Measurements from ENCODE around the gene CENPM. TPM values are rescaled to one million over a fixed set of nuclear protein-coding genes. Genes with fewer than 3 reads are reported as not detected.
A peak's percentile ranks its signal among the peaks of the same experiment; 100 is the strongest.

Gene CENPM
- total and polyA plus RNA-seq, 9 of the 15 experiments (the other 6 are each of a cell fraction or from before 2014, with no cell fraction given), result 11.3 to 67.7 (median 32.3) TPM

DNA sequence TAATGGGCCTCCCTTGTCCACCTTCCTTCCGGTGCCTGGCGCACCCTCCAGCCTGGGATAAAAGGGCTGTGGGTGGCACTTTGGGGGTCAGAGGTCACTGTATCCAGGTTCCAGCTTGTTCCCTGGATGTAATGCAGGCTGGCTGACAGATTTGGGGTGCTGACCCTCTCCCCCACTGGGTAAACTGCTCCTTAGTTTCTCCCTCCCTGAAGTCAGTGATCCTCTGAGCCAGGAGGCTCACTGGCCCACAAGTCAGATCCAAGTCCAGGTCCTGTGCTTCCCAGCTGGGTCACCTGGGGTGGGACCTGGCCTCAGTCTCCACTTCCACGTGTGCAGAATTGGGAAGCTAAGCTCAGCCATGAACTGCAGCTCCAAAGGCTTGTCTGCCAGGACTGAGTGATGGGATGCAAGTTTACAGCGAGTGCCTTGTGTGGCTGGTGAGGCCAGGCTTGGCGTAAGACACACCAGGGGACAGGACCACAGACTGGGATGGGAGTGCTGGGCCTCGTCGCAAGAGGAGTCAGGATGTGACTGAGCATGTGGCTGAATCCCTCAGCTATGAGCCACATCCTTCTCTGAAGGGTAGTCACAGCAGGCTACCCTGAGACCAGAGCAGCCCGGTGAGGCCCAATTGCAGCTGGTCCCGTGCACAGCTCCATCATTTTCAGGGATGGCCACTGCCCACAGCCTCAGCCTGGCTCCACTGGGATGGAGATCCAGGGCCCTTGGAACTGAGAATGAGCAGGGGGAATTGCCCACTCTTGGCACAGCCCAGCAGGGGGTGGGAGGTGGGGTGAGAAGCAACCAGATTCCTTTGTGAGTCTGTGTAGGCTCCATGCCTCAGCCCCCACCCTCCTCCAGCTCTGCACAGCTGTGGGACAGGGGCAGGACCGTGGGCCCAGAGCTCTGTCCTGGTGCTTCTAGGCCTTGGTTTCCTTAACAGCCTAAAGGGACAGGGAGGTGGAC, 39.2 kb downstream of the CENPM start:
- no peak for DNase-seq (ENCODE audit: extremely low read depth in 1 of 4, low spot score in 3 of 4)
- no peak overlapping the region for H3K4me3 ChIP-seq
- CTCF ChIA-PET (ENCODE audit: low intra/inter-chr PET ratio), result no interaction called here
- ATAC-seq, result peak; percentile 31
- intact Hi-C loops (cut with micrococcal nuclease), result no loop called here
- no peaks in the 10 kb centered on the region for H3K9me3 ChIP-seq (replicated peaks; ENCODE audit: control insufficient read depth, insufficient read depth, low read depth, low read length)
- peaks cover 10% of the 10 kb centered on the region; the same call in 1 of the 2 replicates for H4K20me1 ChIP-seq (replicated peaks; ENCODE audit: control insufficient read depth, insufficient read depth, low read length)
- no TSS peak for BruUV-seq (replicated peaks)
- H3K4me1 ChIP-seq (replicated peaks in 1 of 2; ENCODE audit: control insufficient read depth in 2 of 2, insufficient read depth in 2 of 2, low read length in 2 of 2), result peaks cover 0 to 14% of the 10 kb centered on the region in 2 experiments; a peak in 2 of 5 replicates
- no peaks in the 10 kb centered on the region for H3K27me3 ChIP-seq (ENCODE audit: control insufficient read depth in 2 of 2, insufficient read depth in 2 of 2, low read length in 2 of 2)
- POLR2A ChIA-PET, result interaction anchor here (0.5 to 1.5 kb wide), 6 partner anchors 13 to 315 kb away, joined by 3 to 5 read pairs (median 3); no protein-coding TSS in a partner anchor
- H3K36me3 ChIP-seq (ENCODE audit: control insufficient read depth, insufficient read depth, low read length), result peaks cover 40% of the 10 kb centered on the region; the same call in 2 of the 3 replicates
- no peak for FAIRE-seq
- H3K79me2 ChIP-seq (ENCODE audit: control insufficient read depth, insufficient read depth, low read length), result no peaks in the 10 kb centered on the region
- 66% methylated on average over 6 of the region's 10 CpGs for WGBS (ENCODE audit: insufficient coverage, low coverage, missing lambda C conversion rate)
- in situ Hi-C loops (cut with MboI), result no loop called here
- H3K9ac ChIP-seq (ENCODE audit: insufficient read depth in 1 of 2, low read depth in 2 of 2, low read length in 2 of 2), result peak overlapping the region in 1 of 2 experiments; percentile 40; a peak in 2 of 4 replicates
- no peaks in the 10 kb centered on the region for H3K9me1 ChIP-seq (ENCODE audit: control insufficient read depth, insufficient read depth, low read length)
- H2AFZ ChIP-seq (ENCODE audit: low read depth, low read length), result no peak overlapping the region
- H3K27ac ChIP-seq (ENCODE audit: extremely low read depth, low read depth, low read length), result no peak overlapping the region
- no peak overlapping the region for H3K4me2 ChIP-seq (ENCODE audit: insufficient read depth, low read length)
- TF ChIP-seq, protein P1, sequence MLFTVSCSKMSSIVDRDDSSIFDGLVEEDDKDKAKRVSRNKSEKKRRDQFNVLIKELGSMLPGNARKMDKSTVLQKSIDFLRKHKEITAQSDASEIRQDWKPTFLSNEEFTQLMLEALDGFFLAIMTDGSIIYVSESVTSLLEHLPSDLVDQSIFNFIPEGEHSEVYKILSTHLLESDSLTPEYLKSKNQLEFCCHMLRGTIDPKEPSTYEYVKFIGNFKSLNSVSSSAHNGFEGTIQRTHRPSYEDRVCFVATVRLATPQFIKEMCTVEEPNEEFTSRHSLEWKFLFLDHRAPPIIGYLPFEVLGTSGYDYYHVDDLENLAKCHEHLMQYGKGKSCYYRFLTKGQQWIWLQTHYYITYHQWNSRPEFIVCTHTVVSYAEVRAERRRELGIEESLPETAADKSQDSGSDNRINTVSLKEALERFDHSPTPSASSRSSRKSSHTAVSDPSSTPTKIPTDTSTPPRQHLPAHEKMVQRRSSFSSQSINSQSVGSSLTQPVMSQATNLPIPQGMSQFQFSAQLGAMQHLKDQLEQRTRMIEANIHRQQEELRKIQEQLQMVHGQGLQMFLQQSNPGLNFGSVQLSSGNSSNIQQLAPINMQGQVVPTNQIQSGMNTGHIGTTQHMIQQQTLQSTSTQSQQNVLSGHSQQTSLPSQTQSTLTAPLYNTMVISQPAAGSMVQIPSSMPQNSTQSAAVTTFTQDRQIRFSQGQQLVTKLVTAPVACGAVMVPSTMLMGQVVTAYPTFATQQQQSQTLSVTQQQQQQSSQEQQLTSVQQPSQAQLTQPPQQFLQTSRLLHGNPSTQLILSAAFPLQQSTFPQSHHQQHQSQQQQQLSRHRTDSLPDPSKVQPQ (CRISPR knock-in tag; IDR thresholded peaks at IDR 0.05; ENCODE audit: borderline replicate concordance), result no peak
- TF ChIP-seq SOX6 (IDR thresholded peaks at IDR 0.05) (no peak), POLR2G (IDR thresholded peaks at IDR 0.05; ENCODE audit: low read depth, low read length) (0 out of 2 replicates have a peak, but pooled peaks have one; percentile 49), PCBP1 (IDR thresholded peaks at IDR 0.05; ENCODE audit: low read depth, low read length, poor library complexity, severe bottlenecking) (no peak), KAT7 (CRISPR knock-in tag; IDR thresholded peaks at IDR 0.05; ENCODE audit: borderline replicate concordance) (no peak), MTA2 (IDR thresholded peaks at IDR 0.05; ENCODE audit: low read depth) (no peak), SUPT5H (IDR thresholded peaks at IDR 0.05) (peak; percentile 37; the same call in 1 of the 2 replicates), SMAD1 (IDR thresholded peaks at IDR 0.05; ENCODE audit: low read depth, low read length, partially characterized antibody) (no peak), RBM22 (IDR thresholded peaks at IDR 0.05; ENCODE audit: low read depth, low read length, poor library complexity, severe bottlenecking) (peak; percentile 4), TCF3 (CRISPR knock-in tag; IDR thresholded peaks at IDR 0.05) (no peak), POLR2AphosphoS2 (IDR thresholded peaks at IDR 0.05; ENCODE audit: low read length) (peak; percentile 63), YY1 (IDR thresholded peaks at IDR 0.05; ENCODE audit: borderline replicate concordance in 1 of 3, control insufficient read depth in 1 of 3, extremely low read depth in 1 of 3, insufficient read depth in 3 of 3, insufficient read length in 1 of 3, insufficient replicate concordance in 2 of 3, low read depth in 1 of 3, low read length in 2 of 3) (no peak), ZNF584 (CRISPR knock-in tag; IDR thresholded peaks at IDR 0.05; ENCODE audit: low read depth) (no peak), GTF2E2 (tag; IDR thresholded peaks at IDR 0.05) (no peak), FOXJ3 (CRISPR knock-in tag; IDR thresholded peaks at IDR 0.05) (no peak), IRF1 (CRISPR knock-in tag; IDR thresholded peaks at IDR 0.05; ENCODE audit: borderline replicate concordance) (no peak), ELF4 (CRISPR knock-in tag; IDR thresholded peaks at IDR 0.05) (no peak), ESRRB (CRISPR knock-in tag; IDR thresholded peaks at IDR 0.05; ENCODE audit: borderline replicate concordance) (no peak)

Measured in K562 (cell line).